GM12891 (cell line): ENCODE measurements around the gene PDK3.
A peak's percentile ranks its signal among the peaks of the same experiment; 100 is the strongest.

Experiments used
- DNase-seq: peaks from one replicate; pipeline ENCODE4 v3.0.0; 2011; ENCODE audit warnings: low spot score; ENCODE audit not compliant: insufficient read length
- FAIRE-seq: peaks from 2 replicates; lab custom pipeline; 2011; peaks lifted over from hg19 to GRCh38; lab: Jason Lieb, UNC
- PAX5 ChIP-seq: IDR thresholded peaks from 2 replicates; pipeline ENCODE4 v1.6.1; 2011; ENCODE audit warnings: low read length, moderate library complexity, mild to moderate bottlenecking; ENCODE audit not compliant: insufficient read depth, severe bottlenecking
- POLR2A ChIP-seq: IDR thresholded peaks from 2 replicates; pipeline ENCODE4 v1.6.1; 2011; ENCODE audit warnings: low read depth, low read length, control low read depth
- POLR2AphosphoS5 ChIP-seq: IDR thresholded peaks from 2 replicates; pipeline ENCODE4 v1.6.1; 2011; ENCODE audit warnings: low read depth, low read length, control low read depth
- POU2F2 ChIP-seq: IDR thresholded peaks from 2 replicates; pipeline ENCODE4 v1.6.1; 2011; ENCODE audit warnings: low read depth, mild to moderate bottlenecking, control low read depth, low read length, moderate library complexity
- SPI1 ChIP-seq: IDR thresholded peaks from 2 replicates; pipeline ENCODE4 v1.6.1; 2011; ENCODE audit warnings: low read depth, low read length, control low read depth
- TAF1 ChIP-seq: IDR thresholded peaks from 2 replicates; pipeline ENCODE4 v1.6.1; 2011; ENCODE audit warnings: low read depth, low read length, control low read depth

PDK3 gene

GRCh38 chrX:24448762-24449250 lies 16.3 kb upstream of the PDK3 start:
- FAIRE-seq (no peak), DNase-seq (no peak)
- TF ChIP-seq POLR2AphosphoS5 (no peak), POLR2A (no peak), TAF1 (no peak), PAX5 (no peak), POU2F2 (no peak), SPI1 (no peak)

DNA sequence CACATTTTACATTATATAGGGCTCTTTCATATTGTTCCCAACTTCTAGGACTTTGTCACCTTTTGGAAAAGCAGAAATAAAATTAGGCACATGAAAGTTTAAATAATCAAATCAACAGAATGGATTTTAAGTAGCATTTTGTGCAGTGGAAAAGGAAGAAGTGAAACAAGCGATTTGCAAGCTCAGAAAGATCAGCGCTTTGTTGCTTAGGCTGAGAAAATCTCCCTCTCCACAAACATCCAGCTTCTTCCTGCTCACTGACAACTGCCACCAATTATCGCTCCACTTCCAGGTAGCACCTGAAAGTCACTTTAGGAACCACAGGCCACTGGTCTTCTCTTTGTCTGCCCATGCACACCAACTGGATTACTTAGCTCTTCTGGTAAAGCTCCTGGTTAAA lies 2.0 kb upstream of the PDK3 start:
- TF ChIP-seq SPI1 = peak; percentile 76
- TF ChIP-seq POU2F2 = no peak
- FAIRE-seq (peak; percentile 62), DNase-seq (no peak)

- no peak for FAIRE-seq
- no peak for TF ChIP-seq SPI1
- TF ChIP-seq PAX5 = no peak
- TF ChIP-seq POU2F2 = no peak
- no peak for TF ChIP-seq TAF1
- no peak for TF ChIP-seq POLR2A
- no peak for TF ChIP-seq POLR2AphosphoS5
- DNase-seq = no peak
Observed at GRCh38 chrX:24464498-24464835, 619 bp upstream of the PDK3 start.

- TF ChIP-seq SPI1 (no peak), POU2F2 (no peak), POLR2AphosphoS5 (no peak), POLR2A (no peak), PAX5 (no peak), TAF1 (no peak)
Observed at GRCh38 chrX:24465532-24465865, 413 bp downstream of the PDK3 start.

DNA sequence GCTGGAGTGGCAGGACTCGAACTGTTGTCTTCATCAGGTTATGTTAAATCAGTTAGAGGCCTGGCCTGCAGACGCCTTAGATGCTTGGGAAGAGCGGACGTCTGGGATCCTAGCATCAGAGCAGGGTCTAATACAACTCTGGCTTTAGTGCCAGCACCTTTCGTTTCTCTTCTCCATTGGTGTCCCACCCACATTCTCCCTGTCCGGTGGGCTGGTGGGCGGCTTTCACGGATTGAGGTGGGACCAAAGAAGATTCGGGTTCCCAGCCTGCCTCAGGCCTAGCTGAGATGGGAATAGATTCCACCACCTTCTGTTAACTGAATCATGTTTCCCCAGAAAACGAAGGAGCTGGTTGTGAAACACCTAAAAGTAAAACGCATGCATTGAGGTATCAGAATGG lies 939 bp downstream of the PDK3 start:
- FAIRE-seq = peak; percentile 55
- TF ChIP-seq POLR2AphosphoS5 (no peak), POLR2A (no peak), PAX5 (no peak), SPI1 (no peak), TAF1 (no peak), POU2F2 (no peak)
- DNase-seq = no peak

More at GRCh38 chrX:24465532-24465865, 413 bp downstream of the PDK3 start:
- no peak for FAIRE-seq
- no peak for DNase-seq

DNA sequence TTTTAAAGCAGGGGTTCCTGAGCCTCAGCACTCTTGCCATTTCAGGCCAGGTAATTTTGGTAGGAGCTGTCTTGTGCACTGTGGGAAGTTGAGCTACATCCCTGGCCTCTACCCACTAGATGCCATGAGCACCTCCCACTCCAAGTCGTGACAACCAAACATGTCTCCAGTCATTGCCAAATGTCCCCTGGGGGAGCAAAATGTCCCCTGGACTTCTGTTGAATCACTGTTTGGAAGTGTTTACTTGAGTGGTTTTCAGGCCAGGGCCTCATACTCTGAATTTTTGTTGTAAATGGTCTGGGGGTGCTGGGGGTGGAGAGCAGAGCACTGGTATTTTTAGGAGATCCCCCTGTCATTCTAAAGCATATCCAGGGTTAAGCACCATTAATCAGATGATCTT lies 3.2 kb downstream of the PDK3 start:
- FAIRE-seq (peak; percentile 66), DNase-seq (no peak)
- no peak for TF ChIP-seq POLR2A
- no peak for TF ChIP-seq POLR2AphosphoS5
- no peak for TF ChIP-seq PAX5
- no peak for TF ChIP-seq POU2F2
- no peak for TF ChIP-seq TAF1
- no peak for TF ChIP-seq SPI1

DNA sequence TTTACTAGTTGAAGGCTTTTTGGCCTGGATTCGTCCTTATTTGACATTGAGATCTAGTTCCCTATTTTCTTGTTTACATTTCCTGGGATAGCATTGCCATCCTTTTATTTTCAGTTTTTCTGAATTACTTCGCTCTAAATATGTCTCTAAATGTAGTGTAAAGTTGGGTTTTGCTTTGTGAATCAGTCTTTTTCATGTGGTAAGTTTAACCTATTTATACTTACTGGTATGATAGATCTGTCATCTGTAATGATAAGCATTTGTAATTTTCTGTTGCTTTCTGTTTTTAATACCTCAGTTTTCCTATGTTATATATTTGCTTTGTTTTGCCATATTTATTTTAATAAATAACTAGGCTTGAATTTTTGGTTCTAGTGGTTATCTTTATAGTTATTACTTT lies 6.7 kb downstream of the PDK3 start:
- DNase-seq (no peak), FAIRE-seq (no peak)
- TF ChIP-seq POLR2A (no peak), POLR2AphosphoS5 (no peak), TAF1 (no peak), POU2F2 (no peak), PAX5 (no peak), SPI1 (no peak)

GRCh38 chrX:24475480-24475879 lies 10.4 kb downstream of the PDK3 start:
- no peak for DNase-seq
- FAIRE-seq = no peak
- no peak for TF ChIP-seq POU2F2

DNA sequence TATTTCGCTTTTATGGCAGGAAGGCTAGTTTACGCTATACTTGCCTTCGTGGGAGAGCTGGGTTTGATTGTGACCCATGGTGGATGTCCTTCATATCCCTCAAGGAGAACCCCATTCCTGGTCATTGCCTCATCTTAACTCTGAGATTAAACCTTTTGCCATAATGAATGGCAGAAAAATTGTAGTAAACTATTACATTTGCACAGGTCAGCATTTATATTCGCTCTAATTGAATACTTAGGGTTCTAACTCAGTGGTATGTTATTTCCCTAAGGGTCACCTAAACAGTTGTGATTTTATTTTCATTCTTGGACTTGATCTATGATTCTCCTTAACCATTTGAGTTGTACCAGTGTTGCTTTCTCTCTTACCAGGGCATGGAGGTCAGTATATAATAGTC lies 13.4 kb downstream of the PDK3 start:
- DNase-seq = no peak
- TF ChIP-seq POLR2A = no peak
- no peak for TF ChIP-seq SPI1
- FAIRE-seq = no peak

- DNase-seq (no peak), FAIRE-seq (peak; percentile 95)
- TF ChIP-seq POU2F2 (no peak), PAX5 (no peak), SPI1 (no peak), TAF1 (no peak), POLR2A (no peak), POLR2AphosphoS5 (no peak)
Observed at GRCh38 chrX:24479924-24480323, 14.8 kb downstream of the PDK3 start.

DNA sequence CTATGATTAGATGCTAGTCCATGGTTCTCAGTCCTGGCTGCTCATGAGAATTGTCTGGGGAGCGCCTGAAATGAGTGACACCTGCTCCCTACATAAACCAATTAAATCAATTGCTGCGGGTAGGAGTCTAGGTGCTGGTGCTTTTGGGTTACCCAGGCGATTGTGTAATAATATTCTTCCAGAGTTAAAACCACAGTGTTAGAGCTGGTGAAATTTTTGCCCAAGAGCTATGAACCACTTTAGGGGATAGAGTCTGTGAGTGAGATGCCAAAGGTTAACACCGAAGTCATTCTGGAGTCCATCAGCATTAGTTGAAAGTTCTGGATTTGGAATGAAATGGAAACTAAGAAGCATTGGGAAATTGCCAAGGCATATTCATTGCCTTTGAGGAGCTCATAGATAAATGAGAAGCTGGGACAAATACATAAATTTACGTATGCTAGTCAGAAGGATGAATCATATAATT lies 15.3 kb downstream of the PDK3 start:
- FAIRE-seq (no peak), DNase-seq (no peak)
- TF ChIP-seq PAX5 (no peak), SPI1 (no peak), POU2F2 (no peak), POLR2AphosphoS5 (no peak), TAF1 (no peak), POLR2A (no peak)
